Spleen (tissue), 7 donors: Measurements from ENCODE around the gene MLC1.

Experiments
- POLR2A ChIP-seq, 3 donors: fragments of 450-650 bp; IDR thresholded peaks; one replicate each; pipeline ENCODE4 v1.5.1; 2017; ENCODE audit warnings: antibody characterized with exemption in 3 of 3, mild to moderate bottlenecking in 1 of 3
- TF ChIP-seq, protein P1 (sequence below), 11 experiments: fragments of 200-600 bp in 7 of 11; fragments of 450-650 bp in 4 of 11; sonication (generic) in 4 of 11; IDR thresholded peaks in 8 of 11; conservative IDR thresholded peaks in 3 of 11; 1 replicate in 7 of 11; 2 replicates in 4 of 11; pipeline versions ENCODE4 v1.4.0 to v1.8.0; 2016 to 2021; ENCODE audit warnings: antibody characterized with exemption in 11 of 11, inconsistent platforms in 4 of 11, mild to moderate bottlenecking in 1 of 11
- donor health status: DM: no; HTN: no; CAD: no; lungs with moderate emphysema.
- donor health status: DM: no; HTN: no; CAD: no.
- donor health status: DM: no; HTN: no; CAD: no.

DNA sequence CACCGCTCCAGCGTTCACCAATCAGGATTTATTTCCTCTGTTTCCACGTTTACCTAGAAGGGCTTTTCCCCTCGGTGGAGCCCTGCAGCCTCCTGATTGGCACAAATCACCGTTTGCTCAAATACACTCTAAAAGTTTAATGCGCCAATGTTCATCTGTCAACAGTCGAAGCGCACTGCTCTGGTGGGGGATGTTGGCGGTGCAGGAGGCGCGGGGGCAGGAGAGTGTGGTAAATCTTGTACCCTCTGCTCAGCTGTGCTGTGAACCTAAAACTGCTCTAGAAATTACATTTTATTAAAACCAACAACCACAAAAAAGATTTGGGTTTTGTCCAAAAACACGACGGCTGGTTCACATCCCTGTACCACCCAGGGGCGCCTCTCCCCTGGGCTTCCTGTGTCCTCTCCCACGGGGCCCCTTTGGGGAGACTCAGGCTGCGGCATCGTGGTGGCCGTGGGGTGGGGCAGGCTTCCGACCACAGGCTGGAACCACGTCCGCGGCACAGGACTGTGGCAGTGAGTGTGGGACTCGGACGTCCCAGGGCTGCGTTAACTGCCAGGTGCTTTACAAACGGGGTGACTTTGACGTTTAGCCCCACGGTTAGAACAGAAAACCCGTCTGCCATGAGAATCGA is 40.6 kb downstream of the MLC1 start:
- TF ChIP-seq, protein P1, sequence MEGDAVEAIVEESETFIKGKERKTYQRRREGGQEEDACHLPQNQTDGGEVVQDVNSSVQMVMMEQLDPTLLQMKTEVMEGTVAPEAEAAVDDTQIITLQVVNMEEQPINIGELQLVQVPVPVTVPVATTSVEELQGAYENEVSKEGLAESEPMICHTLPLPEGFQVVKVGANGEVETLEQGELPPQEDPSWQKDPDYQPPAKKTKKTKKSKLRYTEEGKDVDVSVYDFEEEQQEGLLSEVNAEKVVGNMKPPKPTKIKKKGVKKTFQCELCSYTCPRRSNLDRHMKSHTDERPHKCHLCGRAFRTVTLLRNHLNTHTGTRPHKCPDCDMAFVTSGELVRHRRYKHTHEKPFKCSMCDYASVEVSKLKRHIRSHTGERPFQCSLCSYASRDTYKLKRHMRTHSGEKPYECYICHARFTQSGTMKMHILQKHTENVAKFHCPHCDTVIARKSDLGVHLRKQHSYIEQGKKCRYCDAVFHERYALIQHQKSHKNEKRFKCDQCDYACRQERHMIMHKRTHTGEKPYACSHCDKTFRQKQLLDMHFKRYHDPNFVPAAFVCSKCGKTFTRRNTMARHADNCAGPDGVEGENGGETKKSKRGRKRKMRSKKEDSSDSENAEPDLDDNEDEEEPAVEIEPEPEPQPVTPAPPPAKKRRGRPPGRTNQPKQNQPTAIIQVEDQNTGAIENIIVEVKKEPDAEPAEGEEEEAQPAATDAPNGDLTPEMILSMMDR (IDR thresholded peaks at IDR 0.05 in 8 of 11, conservative IDR thresholded peaks at IDR 0.05 in 3 of 11) = no peak
- no peak for TF ChIP-seq POLR2A (IDR thresholded peaks at IDR 0.05)
